Activated naive CD4-positive, alpha-beta T cell treated with Interleukin-2 at 50 U/mL for 16 hours (primary cell): ENCODE measurements around the gene ASCC1.
A peak's percentile ranks its signal among the peaks of the same experiment; 100 is the strongest.

Source experiments
- DNase-seq: peaks from one replicate; pipeline ENCODE4 v3.0.0-alpha.2; 2020

Gene ASCC1

DNA sequence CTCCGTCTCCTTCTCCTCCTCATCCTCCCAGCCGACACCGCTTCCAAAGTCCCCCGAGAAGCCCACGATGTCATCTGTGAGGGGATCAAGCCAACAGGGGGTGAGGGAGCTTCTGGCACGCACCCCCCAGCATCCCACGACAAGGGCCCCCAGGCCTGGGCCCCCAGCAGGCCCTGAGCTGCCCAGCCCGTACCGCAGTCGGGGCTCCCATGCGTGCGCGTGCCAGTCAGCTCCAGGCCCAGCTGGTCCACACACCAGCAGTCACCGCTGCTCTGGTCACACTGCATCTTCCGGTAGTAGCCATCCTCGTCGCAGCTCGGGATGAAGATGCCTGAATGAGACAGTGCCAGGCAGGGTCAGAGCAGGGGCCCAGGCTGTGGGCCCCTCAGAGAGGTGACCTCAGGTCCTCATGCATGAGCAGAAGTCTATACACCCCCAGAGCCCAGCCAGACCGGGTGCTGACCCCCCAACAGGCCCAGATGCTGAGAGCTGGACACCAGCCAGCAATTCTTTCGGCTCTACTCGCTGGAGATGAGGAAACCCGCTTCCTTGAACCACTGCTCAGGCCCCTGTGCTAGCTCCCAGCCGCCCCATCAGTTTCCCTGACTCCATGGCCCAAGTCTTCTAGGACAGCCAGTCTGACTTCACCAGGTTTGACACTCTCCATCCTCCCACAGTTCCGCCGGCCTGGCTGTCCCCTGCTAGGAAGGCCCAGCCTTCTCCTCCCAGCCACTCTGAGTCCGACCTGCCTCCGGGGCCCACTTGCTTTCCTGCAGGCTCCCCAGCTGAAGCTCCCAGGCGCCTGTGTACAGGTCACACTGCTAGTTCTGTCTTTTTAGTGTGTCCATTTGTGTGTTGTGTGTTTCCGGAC, 153.0 kb downstream of the ASCC1 start:
- no peak for DNase-seq

DNA sequence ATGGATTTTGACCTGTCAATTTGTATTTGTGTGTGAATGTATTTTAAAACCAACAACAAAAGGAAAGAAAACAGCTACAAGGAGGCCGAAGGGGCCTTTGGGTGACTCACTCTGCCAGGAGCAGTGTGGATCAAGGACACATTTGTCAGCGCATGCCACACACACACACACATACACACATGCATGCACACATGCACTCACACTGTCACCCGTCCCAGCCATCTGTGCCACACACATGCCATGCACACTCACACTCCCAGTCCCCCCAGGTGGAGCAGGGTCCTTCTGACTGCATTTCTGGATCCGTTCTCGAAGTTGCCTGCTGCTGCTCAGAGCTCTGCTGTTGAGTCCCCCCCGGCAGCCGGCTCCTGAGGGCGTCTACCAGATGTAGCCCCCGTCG, 153.7 kb downstream of the ASCC1 start:
- no peak for DNase-seq

DNA sequence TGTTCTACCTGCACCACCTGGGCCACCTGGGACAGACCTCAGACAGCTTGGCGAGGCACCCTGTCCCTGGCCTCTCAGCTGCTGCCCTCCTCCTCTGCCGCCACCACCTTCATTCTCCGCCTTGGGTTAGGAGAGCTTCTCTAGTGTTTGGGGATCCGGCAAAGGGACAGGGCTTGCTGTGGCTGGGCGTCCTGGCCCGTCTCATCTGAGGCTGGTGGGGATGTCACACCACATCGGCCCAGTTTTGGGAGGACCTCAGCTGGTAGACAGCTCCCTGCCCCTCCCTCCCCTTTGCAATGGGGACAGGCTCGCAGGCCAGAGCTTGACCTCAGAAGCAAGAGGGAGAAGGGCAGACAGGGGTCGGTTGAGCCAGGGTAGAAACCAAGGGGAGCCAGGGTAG, 154.1 kb downstream of the ASCC1 start:
- DNase-seq = no peak

DNA sequence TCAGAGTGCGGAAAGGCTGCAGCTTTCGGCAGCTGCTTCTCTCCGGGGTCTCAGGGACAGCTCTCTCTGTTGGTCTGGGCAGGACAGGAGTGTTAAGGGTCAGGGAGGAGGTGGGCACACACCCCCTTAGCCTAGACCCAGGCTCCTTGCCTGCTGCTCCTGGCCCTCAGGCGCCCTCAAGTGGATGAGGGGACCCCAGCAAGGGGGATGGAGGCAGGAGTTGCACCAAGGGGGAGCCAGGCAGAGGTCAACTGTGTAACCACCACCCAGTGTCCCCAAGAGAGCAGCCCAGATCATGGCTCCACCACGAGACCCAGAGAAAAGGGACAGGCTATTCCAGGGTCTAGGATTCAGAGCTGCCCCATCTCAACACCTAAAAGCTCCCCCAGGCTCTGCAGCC, 154.6 kb downstream of the ASCC1 start:
- no peak for DNase-seq

DNA sequence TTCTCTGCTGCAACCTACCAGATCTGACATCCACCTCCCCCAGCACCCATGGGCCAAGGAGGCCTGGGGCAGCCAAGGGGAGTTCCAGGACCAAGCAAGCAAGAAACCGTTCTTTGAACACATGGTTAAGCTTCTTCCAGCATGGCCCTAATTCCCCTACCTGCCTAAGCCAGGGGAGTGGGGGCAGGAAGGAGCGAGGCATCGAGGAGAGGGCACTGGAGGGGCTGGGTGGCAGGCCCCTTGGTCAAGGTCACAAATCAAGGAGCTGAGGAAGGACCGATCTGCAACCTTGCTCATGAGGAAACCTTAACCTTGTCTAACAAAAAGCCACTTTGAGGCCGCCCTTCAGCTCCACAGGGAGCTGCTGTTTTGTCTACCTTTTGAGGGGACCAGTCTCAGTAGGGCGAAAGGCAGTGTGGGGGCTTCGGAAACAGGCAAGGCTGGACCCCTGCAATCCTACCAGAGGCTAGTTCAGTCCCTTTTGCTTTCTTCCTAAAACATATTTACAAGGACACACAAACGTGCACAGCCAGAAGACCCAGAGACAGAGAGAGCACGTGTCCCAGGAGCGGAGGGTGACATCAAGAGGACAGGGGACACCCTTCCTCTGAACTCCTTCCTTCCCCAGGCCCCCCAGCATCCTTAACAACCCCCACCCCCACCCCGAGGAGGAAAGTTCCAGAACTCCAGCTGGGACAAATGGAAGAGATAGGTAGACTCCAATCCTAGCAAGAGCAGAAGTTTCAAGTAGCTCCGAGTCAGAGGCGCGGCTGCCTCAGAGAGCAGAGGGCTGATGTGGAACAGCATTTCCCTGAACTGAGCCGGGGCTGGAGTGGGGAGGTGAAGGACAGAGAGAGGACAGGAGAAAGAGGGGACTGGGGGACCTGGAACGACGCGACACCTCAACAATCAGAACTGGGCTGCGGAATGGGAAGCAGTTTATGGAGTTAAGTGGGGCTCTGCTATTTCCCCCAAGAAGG, 155.9 kb downstream of the ASCC1 start:
- DNase-seq = no peak

DNA sequence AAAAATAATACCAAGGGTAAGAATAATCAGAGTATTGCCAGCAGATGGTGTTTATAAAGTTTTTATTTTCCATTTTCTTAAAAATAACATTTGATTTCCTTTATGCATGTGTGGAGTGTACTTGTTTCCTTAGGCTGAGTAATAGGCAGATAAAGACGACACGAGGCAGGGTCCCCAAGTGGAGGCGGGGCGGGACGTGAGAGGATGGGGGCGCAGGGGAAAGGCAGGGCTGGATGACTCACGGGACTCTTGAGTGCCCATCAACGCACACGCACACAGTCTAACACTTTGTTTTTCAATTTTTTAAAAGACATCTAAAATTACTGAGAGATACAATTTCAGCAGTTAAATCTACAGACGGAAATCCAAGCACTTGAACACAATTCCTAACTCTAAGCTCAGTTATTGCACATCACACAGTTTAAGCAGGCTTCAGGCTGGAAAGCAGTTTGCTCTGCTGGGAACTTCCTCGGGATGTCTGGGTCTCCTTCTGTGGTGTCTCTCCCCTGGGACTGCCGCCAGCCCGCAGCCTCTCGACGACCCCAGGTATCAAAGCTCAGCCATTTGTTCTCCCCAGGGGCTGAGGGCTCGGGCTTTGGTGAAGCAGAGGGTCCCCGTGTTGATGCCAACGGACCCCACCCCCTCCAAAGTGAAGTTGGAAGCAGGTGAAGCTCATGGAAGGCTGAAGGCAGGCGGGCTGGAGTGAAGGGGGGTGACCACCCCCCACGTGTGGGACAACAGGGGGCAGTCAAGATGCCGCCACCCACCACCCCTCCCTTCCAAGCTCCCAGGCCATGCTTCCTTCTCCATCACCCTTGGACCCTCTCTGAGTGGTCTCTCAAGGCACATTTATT, 156.9 kb downstream of the ASCC1 start:
- peak; percentile 48 for DNase-seq

DNA sequence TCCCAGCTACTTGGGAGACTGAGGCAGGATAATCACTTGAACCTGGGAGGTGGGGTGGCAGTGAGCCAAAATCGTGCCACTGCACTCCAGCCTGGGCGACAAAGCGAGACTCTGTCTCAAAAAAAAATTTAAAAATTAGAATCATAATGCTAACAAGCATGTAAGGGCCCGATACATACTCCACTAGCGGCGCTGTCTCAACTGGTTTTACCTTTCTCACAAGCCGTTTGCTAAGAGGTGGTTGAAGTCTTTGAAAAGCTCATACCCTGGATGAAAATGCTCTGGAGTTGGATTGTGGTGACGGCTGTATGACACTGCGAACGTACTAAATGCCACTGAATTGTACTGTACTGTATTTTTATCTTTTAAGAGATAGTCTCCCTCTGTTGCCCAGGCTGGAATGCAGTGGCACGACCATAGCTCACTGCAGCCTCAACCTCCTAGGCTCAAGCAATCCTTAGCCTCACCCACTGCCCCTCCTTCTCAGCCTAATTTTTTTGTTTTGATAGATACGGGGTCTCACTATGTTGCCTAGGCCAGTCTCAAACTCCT, 157.7 kb downstream of the ASCC1 start:
- no peak for DNase-seq

DNA sequence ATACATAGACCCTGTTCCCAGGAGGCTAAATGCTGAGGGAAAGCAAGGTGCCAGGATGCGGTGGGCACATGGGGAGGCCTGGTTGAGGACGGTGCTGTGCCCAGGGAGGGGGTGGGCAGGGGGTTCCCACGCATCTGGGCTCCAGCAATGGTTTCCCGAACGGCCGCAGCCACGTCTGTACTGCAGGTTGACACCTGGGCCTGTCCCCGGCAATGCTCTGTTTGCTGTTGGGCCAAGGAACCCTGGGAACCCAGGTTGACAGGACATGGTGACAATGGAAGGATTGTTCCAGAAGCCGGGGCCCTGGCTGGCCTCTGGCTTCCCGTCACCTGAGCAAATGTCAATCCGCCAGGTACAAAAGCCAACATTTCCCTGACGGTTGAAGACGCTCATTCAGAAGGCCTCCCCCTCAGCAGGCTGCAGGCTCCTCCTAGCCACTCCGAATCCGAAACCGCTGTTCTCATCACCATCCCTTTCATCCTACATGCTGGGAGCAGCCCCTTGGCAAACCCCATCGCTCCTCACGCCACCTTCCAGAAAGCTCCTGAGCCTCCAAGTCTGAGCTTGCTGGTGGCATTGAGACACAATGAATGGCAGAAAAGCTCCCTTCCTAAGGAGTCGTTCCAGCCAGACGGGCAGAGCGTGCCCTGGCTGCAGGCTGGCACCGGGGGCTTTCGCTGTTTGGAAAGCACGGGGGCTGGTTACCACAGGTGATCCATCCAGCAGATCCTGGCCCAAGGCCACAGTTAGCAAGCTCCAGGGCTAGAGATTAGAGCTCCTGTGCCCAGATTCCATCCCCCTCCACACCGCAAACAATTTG, 158.9 kb downstream of the ASCC1 start:
- DNase-seq = no peak

DNA sequence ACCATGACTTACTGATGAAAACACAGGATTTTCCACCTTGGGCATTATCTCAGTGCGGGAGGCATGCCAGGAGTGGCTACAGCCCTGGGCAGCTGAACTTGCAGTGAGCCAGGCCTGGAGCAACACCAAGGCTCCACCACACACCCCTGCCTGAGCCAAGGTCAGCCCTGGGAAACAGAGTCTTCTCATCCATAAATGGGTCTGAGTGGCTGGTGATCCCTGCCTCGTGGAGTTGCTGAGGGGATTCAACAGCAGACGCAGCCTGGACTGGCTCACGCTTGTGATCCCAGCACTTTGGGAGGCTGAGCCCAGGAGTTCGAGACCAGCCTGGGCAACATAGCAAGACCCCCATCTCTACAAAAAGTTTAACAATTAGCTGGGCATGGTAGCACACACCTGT, 160.0 kb downstream of the ASCC1 start:
- no peak for DNase-seq

DNA sequence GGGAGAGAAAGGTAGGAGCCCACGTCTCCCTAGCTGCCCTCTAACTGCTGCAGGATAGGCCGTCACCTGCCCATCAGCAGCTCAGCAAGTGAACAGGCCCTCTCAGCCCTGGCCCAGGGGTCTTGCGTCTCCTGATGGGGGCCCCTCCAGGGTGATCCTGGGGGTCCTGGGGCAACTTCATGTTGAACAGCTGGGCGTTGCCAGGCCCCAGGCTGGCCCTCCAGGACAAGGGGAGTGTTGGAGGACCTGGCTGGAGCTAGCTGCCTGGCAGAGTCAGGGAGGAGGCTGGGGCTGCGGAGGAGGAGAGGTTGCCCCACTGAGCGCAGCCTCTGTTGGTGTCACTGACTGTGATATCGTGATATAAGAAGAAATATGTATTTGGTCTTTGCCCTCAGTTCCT, 162.4 kb downstream of the ASCC1 start:
- no peak for DNase-seq

DNA sequence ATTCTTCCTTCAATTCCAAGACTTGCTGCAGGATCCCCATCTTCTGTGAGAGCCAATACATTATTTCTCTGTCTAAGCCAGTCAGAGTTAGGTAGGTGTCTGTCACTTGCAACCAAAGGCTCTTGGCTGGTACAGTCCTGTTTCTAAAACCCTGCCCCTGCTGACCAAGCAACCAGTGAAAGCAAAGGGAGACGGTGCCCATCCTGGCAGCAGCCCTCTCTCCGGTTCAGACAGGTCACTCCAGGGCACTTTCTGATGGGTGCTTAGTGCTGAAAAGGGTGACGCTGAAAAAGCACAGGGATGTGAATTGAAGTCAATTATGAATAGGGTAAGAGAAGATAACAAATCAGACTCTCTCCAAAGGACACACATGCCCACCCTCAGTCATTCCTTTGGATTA, 165.2 kb downstream of the ASCC1 start:
- no peak for DNase-seq

DNA sequence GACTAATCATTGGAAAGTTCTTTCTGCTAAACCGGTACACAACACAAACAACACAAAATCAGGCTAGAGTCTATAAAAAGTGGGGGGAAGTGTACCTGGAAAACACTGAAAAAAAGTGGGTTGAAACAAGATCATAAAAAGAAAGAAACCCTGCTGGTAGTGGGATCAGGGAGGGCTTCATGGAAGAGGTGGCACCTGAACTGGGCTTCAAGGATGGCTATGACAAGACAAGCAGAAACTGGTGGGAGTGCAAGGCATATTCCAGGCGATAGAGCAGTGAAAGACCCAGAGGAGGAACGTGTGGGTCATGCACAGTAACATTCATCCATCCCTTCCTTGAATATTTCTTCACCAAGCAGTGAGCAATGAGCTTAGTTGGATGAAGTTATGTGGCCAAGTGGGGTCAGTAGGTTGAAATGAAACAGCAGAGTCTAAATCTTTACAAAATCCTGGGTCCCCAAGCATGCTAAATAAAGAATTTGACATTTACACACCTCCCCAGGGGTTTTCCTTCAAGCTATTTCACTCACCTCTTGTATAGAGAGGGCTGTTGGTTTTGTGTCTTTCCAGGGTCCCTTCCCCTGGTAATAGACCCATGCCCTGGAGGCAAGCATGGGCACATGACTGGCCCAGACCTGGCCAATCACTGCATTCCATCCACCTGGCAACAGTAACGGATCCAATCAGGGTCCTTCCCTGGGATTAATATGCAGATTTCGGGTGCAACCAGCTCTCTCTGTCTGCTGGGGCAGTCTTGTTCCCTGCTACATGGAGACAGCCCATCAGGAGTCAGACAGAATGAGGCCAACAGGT, 165.9 kb downstream of the ASCC1 start:
- DNase-seq = no peak

DNA sequence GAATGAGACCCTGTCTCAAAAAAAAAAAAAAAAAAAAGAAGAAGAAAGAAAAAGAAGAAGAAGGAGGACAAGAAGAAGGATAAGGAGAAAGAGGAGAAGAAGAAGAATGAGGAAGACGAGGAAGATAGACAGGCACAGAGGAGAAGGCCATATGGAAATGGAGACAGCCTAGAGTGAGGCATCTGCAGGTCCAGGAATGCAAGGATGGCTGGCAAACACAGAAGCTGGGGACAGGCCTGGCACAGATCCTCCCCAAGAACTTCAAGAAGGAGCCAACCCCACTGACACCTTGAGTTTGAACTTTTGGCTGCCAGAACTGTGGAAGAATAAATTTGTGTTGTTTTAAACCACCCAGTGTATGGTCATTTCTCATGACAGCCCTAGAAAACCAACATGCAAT, 166.6 kb downstream of the ASCC1 start:
- no peak for DNase-seq

DNA sequence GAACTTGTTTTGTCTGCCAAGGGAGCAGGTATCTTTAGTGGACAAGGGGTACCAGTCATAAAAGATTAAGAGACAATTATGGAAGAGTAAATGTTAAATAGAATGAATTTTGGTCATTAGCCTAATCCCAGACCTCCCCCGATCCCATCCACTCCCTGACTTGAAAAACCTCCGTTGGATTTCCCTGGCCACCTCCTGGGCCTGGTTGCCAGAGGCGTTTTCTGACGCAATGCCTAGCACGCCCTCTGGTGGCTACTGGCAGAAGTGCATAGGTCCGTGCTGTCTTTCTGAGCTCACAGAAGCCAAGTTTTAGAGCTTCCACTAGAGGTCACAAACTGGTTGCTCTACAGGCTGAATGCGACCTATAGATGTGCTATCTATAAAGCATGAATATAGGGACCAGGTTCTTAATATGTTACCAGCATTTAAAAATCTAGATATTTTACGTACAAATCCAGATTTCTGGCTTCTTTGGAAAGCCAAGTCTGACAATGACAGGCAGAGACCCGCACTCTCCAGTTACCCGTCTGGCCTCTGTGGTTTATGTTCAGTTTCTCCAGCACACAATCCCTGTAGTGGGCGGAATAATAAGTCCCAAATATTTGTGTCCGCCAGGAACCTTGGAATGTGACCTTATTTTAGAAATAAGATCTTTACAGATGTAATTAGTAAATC, 167.5 kb downstream of the ASCC1 start:
- peak; percentile 93 for DNase-seq
